HG03175 (cell line): Measurements from ENCODE around the gene DSCAM.

Experiments used
- ATAC-seq: cut with Tn5 transposase; IDR thresholded peaks from one replicate; pipeline ENCODE4 v1.9.1; 2021; ENCODE audit warnings: mild to moderate bottlenecking, moderate library complexity; ENCODE audit not compliant: unreplicated experiment

The DSCAM gene

GRCh38 chr21:40563900-40564299 is 283.1 kb downstream of the DSCAM start:
- no peak for ATAC-seq

GRCh38 chr21:40562242-40563002 is 284.5 kb downstream of the DSCAM start:
- ATAC-seq = no peak

- no peak for ATAC-seq
These were observed 290.5 kb downstream of the DSCAM start for GRCh38 chr21:40556442-40556968.

- ATAC-seq = no peak
These were observed 291.9 kb downstream of the DSCAM start for GRCh38 chr21:40555021-40555528.

- no peak for ATAC-seq
These were observed 293.2 kb downstream of the DSCAM start for GRCh38 chr21:40553781-40554180.

GRCh38 chr21:40547906-40548513 is 298.9 kb downstream of the DSCAM start:
- no peak for ATAC-seq

- no peak for ATAC-seq
These were observed 300.3 kb downstream of the DSCAM start for GRCh38 chr21:40546647-40547046.

- ATAC-seq = no peak
These were observed 306.7 kb downstream of the DSCAM start for GRCh38 chr21:40540216-40540615.

- ATAC-seq = no peak
These were observed 312.1 kb downstream of the DSCAM start for GRCh38 chr21:40534886-40535285.

GRCh38 chr21:40531431-40532110 is 315.4 kb downstream of the DSCAM start:
- ATAC-seq = no peak

- no peak for ATAC-seq
These were observed 315.9 kb downstream of the DSCAM start for GRCh38 chr21:40531016-40531415.

- no peak for ATAC-seq
These were observed 329.3 kb downstream of the DSCAM start for GRCh38 chr21:40517646-40518045.

- ATAC-seq = no peak
These were observed 330.6 kb downstream of the DSCAM start for GRCh38 chr21:40516335-40516734.

- no peak for ATAC-seq
These were observed 334.4 kb downstream of the DSCAM start for GRCh38 chr21:40512590-40512989.

- ATAC-seq = no peak
These were observed 339.0 kb downstream of the DSCAM start for GRCh38 chr21:40507978-40508377.

GRCh38 chr21:40505681-40506080 is 341.3 kb downstream of the DSCAM start:
- ATAC-seq = no peak

GRCh38 chr21:40505244-40505643 is 341.7 kb downstream of the DSCAM start:
- no peak for ATAC-seq

- no peak for ATAC-seq
These were observed 342.1 kb downstream of the DSCAM start for GRCh38 chr21:40504825-40505224.

- no peak for ATAC-seq
These were observed 350.8 kb downstream of the DSCAM start for GRCh38 chr21:40496116-40496515.

- ATAC-seq = no peak
These were observed 356.6 kb downstream of the DSCAM start for GRCh38 chr21:40490408-40490807.

GRCh38 chr21:40489001-40489400 is 358.0 kb downstream of the DSCAM start:
- no peak for ATAC-seq

GRCh38 chr21:40481764-40482163 is 365.2 kb downstream of the DSCAM start:
- no peak for ATAC-seq
